GM12878 (cell line): ENCODE data around the gene KRTAP10-8. TPM values are rescaled to one million over a fixed set of nuclear protein-coding genes. Genes with fewer than 3 reads are reported as not detected.
A peak's percentile ranks its signal among the peaks of the same experiment; 100 is the strongest.

Source experiments
- ATAC-seq: fragments of 200-7000 bp; cut with Tn5 transposase; 3 replicates; pipeline ENCODE4 v1.9.1; 2020; ENCODE audit warnings: mild to moderate bottlenecking, moderate library complexity
- BruUV-seq: library from RNA; stranded (reverse); fragments of 400-500 nt; replicated peaks from 2 replicates; lab custom pipeline; 2021; lab: Mats Ljungman, UMichigan
- CTCF ChIA-PET: fragments of 300-600 bp; sonication (Branson Sonifier 250); formaldehyde crosslinking; extraction: SDS; loops from one replicate; lab custom pipeline; 2021; ENCODE audit warnings: inconsistent platforms; lab: Yijun Ruan, JAX
- POLR2A ChIA-PET: fragments of 350-600 bp; formaldehyde crosslinking; extraction: SDS; loops from one replicate; lab custom pipeline; 2021; ENCODE audit warnings: inconsistent platforms; lab: Charles Lee
- RAD21 ChIA-PET: fragments of 300-600 bp; sonication (Branson Sonifier 250); formaldehyde crosslinking; loops from one replicate; lab custom pipeline; 2023; ENCODE audit warnings: antibody characterized with exemption; ENCODE audit not compliant: unreplicated experiment; lab: Charles Lee
- SMC1A ChIA-PET: fragments of 300-600 bp; sonication (Branson Sonifier 250); formaldehyde crosslinking; loops from one replicate; lab custom pipeline; 2023; ENCODE audit not compliant: unreplicated experiment, uncharacterized antibody; lab: Charles Lee
- DNase-seq: peaks from one replicate; pipeline ENCODE4 v3.0.0-alpha.2; 2011; ENCODE audit warnings: low read depth, low spot score
- FAIRE-seq: peaks from 3 replicates; lab custom pipeline; 2011; peaks lifted over from hg19 to GRCh38; lab: Jason Lieb, UNC
- H2AFZ ChIP-seq: 2 replicates; pipeline ENCODE4 v1.6.0; 2011; ENCODE audit warnings: low read depth, low read length, control low read depth; ENCODE audit not compliant: control insufficient read depth
- H3K27ac ChIP-seq: 2 replicates; pipeline ENCODE4 v1.5.1; 2011; ENCODE audit warnings: control low read depth; ENCODE audit not compliant: control insufficient read depth, insufficient read depth
- H3K27me3 ChIP-seq, 2 experiments: replicated peaks in 1 of 2; 2 replicates each; pipeline versions ENCODE4 v1.6.0 to v1.6.1; 2011; ENCODE audit warnings: low read length in 1 of 2; ENCODE audit not compliant: control insufficient read depth in 2 of 2, insufficient read depth in 2 of 2
- H3K36me3 ChIP-seq, 2 experiments: 2 replicates each; pipeline ENCODE4 v1.5.1; 2011; ENCODE audit warnings: low read length in 1 of 2; ENCODE audit not compliant: control insufficient read depth in 2 of 2, insufficient read depth in 2 of 2
- H3K4me1 ChIP-seq: 2 replicates; pipeline ENCODE4 v1.6.1; 2011; ENCODE audit warnings: mild to moderate bottlenecking, low read length, moderate library complexity, mixed read lengths; ENCODE audit not compliant: control insufficient read depth, insufficient read depth
- H3K4me2 ChIP-seq: 2 replicates; pipeline ENCODE4 v1.6.0; 2011; ENCODE audit warnings: control low read depth; ENCODE audit not compliant: control insufficient read depth, insufficient read depth
- H3K4me3 ChIP-seq: fragments of 200-600 bp; sonication (generic); 2 replicates; pipeline ENCODE4 v1.5.1; 2016
- H3K79me2 ChIP-seq: 2 replicates; pipeline ENCODE4 v1.6.0; 2011; ENCODE audit warnings: low read length; ENCODE audit not compliant: control insufficient read depth, insufficient read depth
- H3K9ac ChIP-seq: 2 replicates; pipeline ENCODE4 v1.8.0; 2011; ENCODE audit warnings: low read length, control low read depth, mixed read lengths; ENCODE audit not compliant: control insufficient read depth, insufficient read depth
- H3K9me3 ChIP-seq: replicated peaks from 3 replicates; pipeline ENCODE4 v1.5.1; 2011; ENCODE audit warnings: mild to moderate bottlenecking, low read length; ENCODE audit not compliant: control insufficient read depth, insufficient read depth
- H4K20me1 ChIP-seq: 2 replicates; pipeline ENCODE4 v1.6.0; 2011; ENCODE audit not compliant: control insufficient read depth, insufficient read depth
- BHLHE40 ChIP-seq, 2 experiments: fragments of 450-650 bp in 1 of 2; IDR thresholded peaks; 2 replicates each; pipeline ENCODE4 v1.6.1; 2011 to 2017; ENCODE audit warnings: low read depth in 2 of 2, borderline replicate concordance in 1 of 2, improper control_type of control experiment in 1 of 2, low read length in 1 of 2, mild to moderate bottlenecking in 1 of 2
- HDGF ChIP-seq: fragments of 450-650 bp; IDR thresholded peaks from 2 replicates; pipeline ENCODE4 v1.6.1; 2016; ENCODE audit warnings: antibody characterized with exemption
- NFIC ChIP-seq: IDR thresholded peaks from 2 replicates; pipeline ENCODE4 v1.6.1; 2012; ENCODE audit warnings: low read depth, mild to moderate bottlenecking, inconsistent platforms, low read length, moderate library complexity
- RFX5 ChIP-seq: IDR thresholded peaks from 2 replicates; pipeline ENCODE4 v1.6.1; 2011; ENCODE audit warnings: low read depth, low read length, improper control_type of control experiment
- SIN3A ChIP-seq: IDR thresholded peaks from 2 replicates; pipeline ENCODE4 v1.6.1; 2012; ENCODE audit warnings: low read depth, low read length, improper control_type of control experiment
- SMARCA5 ChIP-seq: fragments of 450-650 bp; IDR thresholded peaks from 2 replicates; pipeline ENCODE4 v1.6.1; 2017; ENCODE audit warnings: mild to moderate bottlenecking
- STAT1 ChIP-seq: fragments of 450-650 bp; conservative IDR thresholded peaks from 2 replicates; pipeline ENCODE4 v1.6.1; 2014; ENCODE audit warnings: antibody characterized with exemption, mild to moderate bottlenecking
- ZNF384 ChIP-seq: IDR thresholded peaks from 2 replicates; pipeline ENCODE4 v1.6.1; 2012; ENCODE audit warnings: low read depth, mild to moderate bottlenecking, low read length, improper control_type of control experiment, borderline replicate concordance
- WGBS: methylation state at CpG from one replicate; pipeline ENCODE4 v1.1.6; 2016; ENCODE audit warnings: low lambda C conversion rate; ENCODE audit not compliant: insufficient replicate concordance, insufficient coverage; ENCODE audit errors: missing lambda C conversion rate; 5-methylcytosine and 5-hydroxymethylcytosine counted together
- in situ Hi-C: fragments of 300-500 bp; cut with MboI; formaldehyde crosslinking; loops from 9 replicates; pipeline ENCODE4 v1.14.3; 2018; ENCODE audit warnings: mixed read lengths
- intact Hi-C: fragments of 100-400 bp; cut with micrococcal nuclease; formaldehyde crosslinking; loops from one replicate; pipeline ENCODE4 v1.14.2; 2022; ENCODE audit not compliant: unreplicated experiment
- polyA plus RNA-seq, 11 experiments: library from polyadenylated mRNA; depleted of rRNA in 4 of 11; unstranded in 6 of 11; stranded (reverse) in 5 of 11; fragments of >200 nt; fragmentation: Nextera tagmentation in 4 of 11; fragmentation: Illumina TruSeq in 1 of 11; extraction: Ambion mirVana in 4 of 11; extraction: Trizol in 1 of 11; gene quantifications; 1 replicate in 1 of 11; 2 replicates in 10 of 11; pipeline versions ENCODE4 v1.2.1 to v1.2.3, GENCODE V29; 2011 to 2016; ENCODE audit warnings: inconsistent platforms in 2 of 11, missing spikeins in 2 of 11, low read depth in 1 of 11
- total RNA-seq, 4 experiments: library from RNA; depleted of rRNA in 3 of 4; stranded (reverse); fragments of >200 nt in 3 of 4; fragmentation: Illumina TruSeq in 1 of 4; extraction: Trizol in 1 of 4; gene quantifications; 2 replicates each; pipeline versions ENCODE4 v1.2.1 to v1.2.3, GENCODE V29; 2013 to 2021
- TF ChIP-seq, protein P1 (sequence below): fragments of 450-650 bp; IDR thresholded peaks from 2 replicates; pipeline ENCODE4 v1.6.1; 2017; ENCODE audit warnings: mild to moderate bottlenecking, moderate library complexity

The KRTAP10-8 gene
- total and polyA plus RNA-seq, 10 of the 15 experiments (the other 5 are each of a cell fraction or from before 2014, with no cell fraction given): not detected

- no peak overlapping the region for H3K4me2 ChIP-seq
- no peaks in the 10 kb centered on the region for H3K4me1 ChIP-seq
- POLR2A ChIA-PET: no interaction called here
- no peak overlapping the region for H3K9ac ChIP-seq
- DNase-seq (no peak), FAIRE-seq (no peak), ATAC-seq (no peak)
- no peak overlapping the region for H3K27ac ChIP-seq
- TF ChIP-seq RFX5: no peak
- peak in 1 of 2 experiments; percentile 53; a peak in 1 of 4 replicates for TF ChIP-seq BHLHE40 (IDR thresholded peaks at IDR 0.05; ENCODE audit: borderline replicate concordance in 1 of 2, low read depth in 2 of 2, low read length in 1 of 2)
- no peaks in the 10 kb centered on the region for H3K79me2 ChIP-seq
- 38% methylated on average over 14 of the region's 14 CpGs for WGBS
- H2AFZ ChIP-seq: no peak overlapping the region
- H3K9me3 ChIP-seq: peaks cover 2% of the 10 kb centered on the region; the same call in 1 of the 3 replicates
- CTCF ChIA-PET: no interaction called here
- intact Hi-C loops (no loop called here), in situ Hi-C loops (no loop called here)
- no peaks in the 10 kb centered on the region for H4K20me1 ChIP-seq
- RAD21 ChIA-PET: no interaction called here
- H3K27me3 ChIP-seq: no peaks in the 10 kb centered on the region
- H3K4me3 ChIP-seq: no peak overlapping the region
- no peaks in the 10 kb centered on the region for H3K36me3 ChIP-seq
- no TSS peak for BruUV-seq
- SMC1A ChIA-PET: interaction anchor here (1.3 kb wide), 1 partner anchor 89 kb away, joined by 3 read pairs; no protein-coding TSS in a partner anchor
Observed at GRCh38 chr21:44653123-44653522, 41.2 kb downstream of the KRTAP10-8 start.

DNA sequence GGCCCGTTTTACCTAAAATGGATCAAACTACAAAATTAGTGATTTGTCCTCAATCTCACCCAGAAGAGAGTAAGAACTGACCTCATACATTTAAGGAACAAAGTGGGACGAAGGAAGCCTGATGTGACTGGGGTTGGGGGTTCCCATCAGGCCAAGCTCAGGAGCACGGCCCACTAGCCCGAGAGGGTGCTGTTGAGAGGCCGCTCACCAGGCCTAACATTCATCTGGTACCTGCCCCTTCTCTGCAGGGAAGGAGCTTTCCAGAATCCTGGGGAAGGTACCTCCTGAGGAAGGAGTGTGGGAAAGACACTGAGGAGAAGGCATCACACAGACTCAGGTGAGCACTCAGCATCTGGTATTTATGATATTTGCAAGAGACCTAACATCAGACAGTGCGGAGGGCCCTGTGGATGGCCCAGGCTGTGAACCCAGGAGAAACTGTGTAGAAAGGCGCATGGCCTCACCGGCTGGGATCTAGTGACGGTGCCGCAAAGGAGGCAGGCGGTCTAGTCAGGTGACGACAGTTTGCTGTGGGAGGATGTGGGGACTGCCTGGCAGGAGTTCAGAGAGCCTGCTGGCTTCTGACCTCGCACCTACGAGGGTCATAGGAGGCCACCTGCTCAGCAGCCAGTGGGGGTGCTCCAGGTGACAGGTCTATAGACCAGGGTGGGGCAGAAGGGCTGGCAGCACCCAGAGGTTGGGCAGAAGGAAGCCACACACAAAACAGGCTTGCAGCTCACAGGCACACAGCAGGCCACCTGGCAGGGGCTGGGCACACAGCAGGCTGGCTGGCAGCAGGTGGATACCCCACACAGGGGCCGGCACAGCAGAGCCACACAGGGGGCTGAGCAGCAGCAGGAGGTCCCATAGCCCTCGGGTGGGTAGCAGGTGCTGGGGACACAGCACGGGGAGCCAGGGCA lies 42.0 kb downstream of the KRTAP10-8 start:
- ATAC-seq (no peak), FAIRE-seq (no peak), DNase-seq (no peak)
- H3K9ac ChIP-seq: no peak overlapping the region
- H3K79me2 ChIP-seq: no peaks in the 10 kb centered on the region
- H3K36me3 ChIP-seq: no peaks in the 10 kb centered on the region
- H3K27ac ChIP-seq: no peak overlapping the region
- H3K4me2 ChIP-seq: no peak overlapping the region
- SMC1A ChIA-PET: interaction anchor here (1.3 kb wide), 1 partner anchor 88 kb away, joined by 3 read pairs; no protein-coding TSS in a partner anchor
- H3K9me3 ChIP-seq: peaks cover 2% of the 10 kb centered on the region; the same call in 1 of the 3 replicates
- intact Hi-C loops: no loop called here
- H2AFZ ChIP-seq: no peak overlapping the region
- RAD21 ChIA-PET: no interaction called here
- H4K20me1 ChIP-seq: no peaks in the 10 kb centered on the region
- 33% methylated on average over 17 of the region's 17 CpGs for WGBS
- BruUV-seq: no TSS peak
- in situ Hi-C loops: no loop called here
- H3K27me3 ChIP-seq: no peaks in the 10 kb centered on the region
- H3K4me1 ChIP-seq: no peaks in the 10 kb centered on the region
- no peak overlapping the region for H3K4me3 ChIP-seq
- POLR2A ChIA-PET: no interaction called here
- CTCF ChIA-PET: no interaction called here
- TF ChIP-seq HDGF (no peak), NFIC (no peak), SMARCA5 (no peak), STAT1 (no peak), ZNF384 (no peak), SIN3A (no peak)
- TF ChIP-seq, protein P1, sequence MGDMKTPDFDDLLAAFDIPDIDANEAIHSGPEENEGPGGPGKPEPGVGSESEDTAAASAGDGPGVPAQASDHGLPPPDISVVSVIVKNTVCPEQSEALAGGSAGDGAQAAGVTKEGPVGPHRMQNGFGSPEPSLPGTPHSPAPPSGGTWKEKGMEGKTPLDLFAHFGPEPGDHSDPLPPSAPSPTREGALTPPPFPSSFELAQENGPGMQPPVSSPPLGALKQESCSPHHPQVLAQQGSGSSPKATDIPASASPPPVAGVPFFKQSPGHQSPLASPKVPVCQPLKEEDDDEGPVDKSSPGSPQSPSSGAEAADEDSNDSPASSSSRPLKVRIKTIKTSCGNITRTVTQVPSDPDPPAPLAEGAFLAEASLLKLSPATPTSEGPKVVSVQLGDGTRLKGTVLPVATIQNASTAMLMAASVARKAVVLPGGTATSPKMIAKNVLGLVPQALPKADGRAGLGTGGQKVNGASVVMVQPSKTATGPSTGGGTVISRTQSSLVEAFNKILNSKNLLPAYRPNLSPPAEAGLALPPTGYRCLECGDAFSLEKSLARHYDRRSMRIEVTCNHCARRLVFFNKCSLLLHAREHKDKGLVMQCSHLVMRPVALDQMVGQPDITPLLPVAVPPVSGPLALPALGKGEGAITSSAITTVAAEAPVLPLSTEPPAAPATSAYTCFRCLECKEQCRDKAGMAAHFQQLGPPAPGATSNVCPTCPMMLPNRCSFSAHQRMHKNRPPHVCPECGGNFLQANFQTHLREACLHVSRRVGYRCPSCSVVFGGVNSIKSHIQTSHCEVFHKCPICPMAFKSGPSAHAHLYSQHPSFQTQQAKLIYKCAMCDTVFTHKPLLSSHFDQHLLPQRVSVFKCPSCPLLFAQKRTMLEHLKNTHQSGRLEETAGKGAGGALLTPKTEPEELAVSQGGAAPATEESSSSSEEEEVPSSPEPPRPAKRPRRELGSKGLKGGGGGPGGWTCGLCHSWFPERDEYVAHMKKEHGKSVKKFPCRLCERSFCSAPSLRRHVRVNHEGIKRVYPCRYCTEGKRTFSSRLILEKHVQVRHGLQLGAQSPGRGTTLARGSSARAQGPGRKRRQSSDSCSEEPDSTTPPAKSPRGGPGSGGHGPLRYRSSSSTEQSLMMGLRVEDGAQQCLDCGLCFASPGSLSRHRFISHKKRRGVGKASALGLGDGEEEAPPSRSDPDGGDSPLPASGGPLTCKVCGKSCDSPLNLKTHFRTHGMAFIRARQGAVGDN: no peak
